Measurements from ENCODE around the gene DKC1.
A peak's percentile ranks its signal among the peaks of the same experiment; 100 is the strongest.

DKC1 gene

DNA sequence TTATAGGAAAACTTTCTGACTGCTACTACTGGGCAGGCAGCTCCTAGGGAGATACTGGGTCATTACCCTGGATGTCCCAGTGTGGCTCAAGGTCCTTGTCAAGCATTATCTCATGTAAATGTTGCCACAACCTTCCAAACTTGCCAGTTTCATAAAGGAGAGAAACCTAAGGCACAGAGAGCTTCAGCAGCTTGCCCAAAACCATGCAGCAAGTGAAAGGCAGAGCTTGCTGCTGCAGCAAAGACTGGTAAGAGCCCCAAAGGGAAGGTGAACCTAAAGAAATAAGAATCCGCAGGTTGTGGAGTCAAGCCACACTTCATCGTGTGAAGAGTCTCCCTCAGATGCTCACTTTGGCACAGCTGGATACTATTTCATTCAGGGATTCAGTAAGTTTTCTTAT is 40.3 kb downstream of the DKC1 start:
- H3K9me3 ChIP-seq (ENCODE audit: severe bottlenecking): peaks cover 3% of the 10 kb centered on the region
- DNase-seq: no peak
- H3K4me3 ChIP-seq (ENCODE audit: low read depth, low read length): no peak overlapping the region
- no peak overlapping the region for H3K27ac ChIP-seq
- no peaks in the 10 kb centered on the region; the same call in 1 of the 2 replicates for H3K36me3 ChIP-seq
- TF ChIP-seq, protein P1, sequence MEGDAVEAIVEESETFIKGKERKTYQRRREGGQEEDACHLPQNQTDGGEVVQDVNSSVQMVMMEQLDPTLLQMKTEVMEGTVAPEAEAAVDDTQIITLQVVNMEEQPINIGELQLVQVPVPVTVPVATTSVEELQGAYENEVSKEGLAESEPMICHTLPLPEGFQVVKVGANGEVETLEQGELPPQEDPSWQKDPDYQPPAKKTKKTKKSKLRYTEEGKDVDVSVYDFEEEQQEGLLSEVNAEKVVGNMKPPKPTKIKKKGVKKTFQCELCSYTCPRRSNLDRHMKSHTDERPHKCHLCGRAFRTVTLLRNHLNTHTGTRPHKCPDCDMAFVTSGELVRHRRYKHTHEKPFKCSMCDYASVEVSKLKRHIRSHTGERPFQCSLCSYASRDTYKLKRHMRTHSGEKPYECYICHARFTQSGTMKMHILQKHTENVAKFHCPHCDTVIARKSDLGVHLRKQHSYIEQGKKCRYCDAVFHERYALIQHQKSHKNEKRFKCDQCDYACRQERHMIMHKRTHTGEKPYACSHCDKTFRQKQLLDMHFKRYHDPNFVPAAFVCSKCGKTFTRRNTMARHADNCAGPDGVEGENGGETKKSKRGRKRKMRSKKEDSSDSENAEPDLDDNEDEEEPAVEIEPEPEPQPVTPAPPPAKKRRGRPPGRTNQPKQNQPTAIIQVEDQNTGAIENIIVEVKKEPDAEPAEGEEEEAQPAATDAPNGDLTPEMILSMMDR (IDR thresholded peaks at IDR 0.05; ENCODE audit: low read depth, low read length): no peak
- H3K27me3 ChIP-seq (ENCODE audit: insufficient read depth, low read depth, severe bottlenecking): peaks cover 7% of the 10 kb centered on the region

DNA sequence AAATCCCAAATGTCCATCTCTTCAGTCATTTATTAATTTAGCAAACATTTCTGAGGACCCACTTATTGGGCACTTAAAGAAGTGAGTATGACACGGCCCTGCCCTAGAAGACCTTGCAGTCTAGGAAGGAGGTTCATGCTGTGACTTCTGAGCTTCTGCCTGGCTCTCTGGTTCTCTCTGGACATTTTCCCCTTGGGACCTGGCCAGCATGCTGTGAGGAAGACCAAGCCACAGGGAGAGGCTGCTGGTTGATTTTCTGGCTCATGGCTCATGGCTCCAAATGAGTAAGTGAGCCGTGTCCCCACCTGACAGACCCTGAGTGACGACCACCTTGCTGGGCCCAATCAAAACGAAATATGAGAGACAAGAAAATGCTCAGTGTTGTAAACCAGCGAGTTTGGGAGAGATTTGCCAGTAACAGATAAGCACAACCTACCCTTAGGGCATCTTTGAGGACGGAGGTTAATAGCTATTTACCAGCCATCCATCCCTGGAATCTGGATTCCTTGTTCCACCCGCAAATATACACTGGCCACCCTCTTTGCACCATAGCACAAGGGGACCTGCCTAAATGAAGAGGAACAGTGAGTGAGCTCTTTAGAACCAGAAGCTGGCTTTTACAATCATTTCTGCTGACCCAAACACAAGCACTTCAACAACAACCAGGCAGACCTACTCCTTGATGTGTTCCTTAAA is 41.7 kb downstream of the DKC1 start:
- Histone ChIP-seq H3K9me3 (ENCODE audit: severe bottlenecking) (peaks cover 3% of the 10 kb centered on the region), H3K27me3 (ENCODE audit: insufficient read depth, low read depth, severe bottlenecking) (peaks cover 7% of the 10 kb centered on the region), H3K36me3 (no peaks in the 10 kb centered on the region; the same call in 1 of the 2 replicates), H3K4me3 (ENCODE audit: low read depth, low read length) (peak overlapping the region; percentile 67), H3K27ac (no peak overlapping the region; the same call in 1 of the 2 replicates)
- no peak for DNase-seq
- TF ChIP-seq, protein P1 (IDR thresholded peaks at IDR 0.05; ENCODE audit: low read depth, low read length): no peak

DNA sequence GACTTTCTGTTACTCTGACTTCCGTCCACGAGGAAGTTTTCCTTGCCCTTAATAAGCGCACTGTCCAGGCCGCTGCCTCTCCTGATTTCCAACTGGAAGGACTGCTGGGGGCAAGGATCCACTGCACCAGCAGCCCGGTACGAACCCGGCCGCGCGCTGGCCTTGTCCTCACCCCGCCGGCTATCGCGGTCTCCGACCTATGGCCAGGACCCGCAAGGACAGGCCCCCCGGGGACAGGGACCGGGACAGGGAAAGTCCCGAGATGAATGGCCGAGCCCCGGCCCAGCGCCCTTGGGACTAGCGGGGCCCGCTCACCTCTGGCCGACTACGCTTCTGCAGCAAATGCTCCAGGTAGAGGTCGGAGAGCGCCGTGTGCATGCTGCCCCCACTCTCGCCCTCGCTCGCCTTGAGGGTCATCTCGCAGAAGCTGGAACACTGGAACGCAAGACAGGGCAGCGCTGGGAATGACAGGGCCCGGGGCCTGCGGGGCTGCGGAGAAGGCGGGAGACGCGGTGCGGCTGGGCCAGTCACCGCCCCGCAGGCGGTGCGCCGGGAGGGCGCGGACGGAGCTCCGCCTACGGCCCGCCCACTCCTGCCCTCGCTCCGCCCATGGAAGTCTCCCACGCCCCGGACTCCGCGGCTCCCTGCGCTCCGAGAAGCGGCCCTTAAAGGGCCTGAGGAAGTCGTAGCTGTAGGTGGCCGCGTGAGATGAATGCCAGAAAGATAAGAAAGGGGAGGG is 42.5 kb downstream of the DKC1 start, which contains the start of gene MPP1:
MPP1 (minus strand) TSS at position 529 of the 739 bp plus-strand sequence; CDS start at position 417, 112 bp downstream.
- Histone ChIP-seq H3K27ac (peak within 1 kb of the TSS; percentile 61), H3K4me3 (ENCODE audit: low read depth, low read length) (peak within 1 kb of the TSS; percentile 67), H3K27me3 (ENCODE audit: insufficient read depth, low read depth, severe bottlenecking) (peaks cover 7% of the 10 kb centered on the region), H3K36me3 (no peaks in the 10 kb centered on the region; the same call in 1 of the 2 replicates), H3K9me3 (ENCODE audit: severe bottlenecking) (peaks cover 3% of the 10 kb centered on the region)
- peak; percentile 85 for DNase-seq
- TF ChIP-seq, protein P1 (IDR thresholded peaks at IDR 0.05; ENCODE audit: low read depth, low read length): no peak

DNA sequence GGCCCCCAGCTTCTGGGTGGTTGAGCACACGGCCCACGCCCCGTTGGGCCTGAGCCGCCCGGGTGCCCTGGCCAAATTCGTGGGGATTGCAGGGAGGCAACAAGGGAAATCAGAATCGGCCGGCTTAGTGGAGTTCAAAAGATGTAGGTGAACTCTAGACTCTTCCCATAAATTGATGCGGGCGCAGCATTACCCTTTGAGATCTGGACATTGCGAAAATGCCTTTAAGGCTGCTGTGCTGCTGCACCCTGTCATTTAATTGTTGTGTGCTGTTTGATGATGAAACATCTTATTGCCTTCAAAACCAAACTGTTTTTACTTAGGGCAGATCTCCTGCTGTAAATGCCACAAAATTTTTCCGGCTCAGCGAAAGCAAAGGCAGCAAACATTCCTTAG is 43.0 kb downstream of the DKC1 start:
- H3K27me3 ChIP-seq (ENCODE audit: insufficient read depth, low read depth, severe bottlenecking): peaks cover 5% of the 10 kb centered on the region
- H3K36me3 ChIP-seq: no peaks in the 10 kb centered on the region; the same call in 1 of the 2 replicates
- peak overlapping the region; percentile 67 for H3K4me3 ChIP-seq (ENCODE audit: low read depth, low read length)
- peaks cover 3% of the 10 kb centered on the region for H3K9me3 ChIP-seq (ENCODE audit: severe bottlenecking)
- no peak overlapping the region for H3K27ac ChIP-seq
- TF ChIP-seq, protein P1 (IDR thresholded peaks at IDR 0.05; ENCODE audit: low read depth, low read length): no peak
- no peak for DNase-seq

DNA sequence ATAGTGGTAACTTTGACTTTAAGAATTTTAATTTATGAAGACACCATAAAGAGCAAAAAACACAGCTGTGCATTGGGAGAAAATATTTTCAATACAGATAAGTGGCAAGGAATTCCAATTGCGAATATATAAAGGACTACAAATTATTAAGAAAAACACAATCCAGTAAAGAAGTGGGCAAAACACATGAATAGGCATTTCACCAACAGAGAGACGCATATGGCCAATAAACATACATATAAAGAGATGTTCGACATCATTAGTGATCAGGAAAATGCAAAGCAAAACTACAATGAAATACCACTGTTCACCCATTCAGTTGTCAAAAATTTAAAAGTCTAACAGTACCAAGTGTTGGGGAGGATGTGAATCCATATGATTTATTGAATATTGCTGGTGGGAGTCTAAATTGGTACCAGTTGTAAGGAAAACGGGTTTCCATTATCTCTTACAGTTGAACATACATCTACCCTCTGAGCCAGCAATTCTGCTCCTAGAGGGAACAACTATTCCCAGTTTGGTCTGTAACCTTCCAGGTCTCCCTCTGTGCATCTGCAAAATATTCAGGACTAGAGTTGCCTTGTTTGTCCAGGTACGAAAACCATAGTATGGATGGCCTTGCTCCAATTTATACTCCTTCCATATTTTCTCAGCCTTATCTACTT is 44.3 kb downstream of the DKC1 start:
- no peak for DNase-seq
- no peaks in the 10 kb centered on the region; the same call in 1 of the 2 replicates for H3K36me3 ChIP-seq
- H3K4me3 ChIP-seq (ENCODE audit: low read depth, low read length): no peak overlapping the region
- no peak overlapping the region for H3K27ac ChIP-seq
- peaks cover 3% of the 10 kb centered on the region for H3K9me3 ChIP-seq (ENCODE audit: severe bottlenecking)
- peaks cover 5% of the 10 kb centered on the region for H3K27me3 ChIP-seq (ENCODE audit: insufficient read depth, low read depth, severe bottlenecking)
- TF ChIP-seq, protein P1 (IDR thresholded peaks at IDR 0.05; ENCODE audit: low read depth, low read length): no peak

Measured in WERI-Rb-1 (cell line).